Ishikawa (cell line): Measurements from ENCODE around the gene GAS6.

ENCODE experiments used
- CEBPB ChIP-seq: IDR thresholded peaks from 2 replicates; pipeline ENCODE4 v1.6.1; 2012
- CREB1 ChIP-seq: IDR thresholded peaks from 2 replicates; pipeline ENCODE4 v1.6.1; 2012; ENCODE audit warnings: low read depth
- EGR1 ChIP-seq: IDR thresholded peaks from 2 replicates; pipeline ENCODE4 v1.6.1; 2012
- EP300 ChIP-seq: IDR thresholded peaks from 2 replicates; pipeline ENCODE4 v1.6.1; 2012; ENCODE audit warnings: borderline replicate concordance
- FOXM1 ChIP-seq: IDR thresholded peaks from 2 replicates; pipeline ENCODE4 v1.6.1; 2012; ENCODE audit warnings: low read depth, borderline replicate concordance
- NFIC ChIP-seq: IDR thresholded peaks from 2 replicates; pipeline ENCODE4 v1.6.1; 2012
- RAD21 ChIP-seq: IDR thresholded peaks from 2 replicates; pipeline ENCODE4 v1.6.1; 2012; ENCODE audit warnings: low read depth
- TAF1 ChIP-seq: IDR thresholded peaks from 2 replicates; pipeline ENCODE4 v1.6.1; 2012; ENCODE audit warnings: low read depth, mild to moderate bottlenecking
- TCF12 ChIP-seq: IDR thresholded peaks from 2 replicates; pipeline ENCODE4 v1.6.1; 2012; ENCODE audit warnings: low read depth
- TEAD4 ChIP-seq: IDR thresholded peaks from 2 replicates; pipeline ENCODE4 v1.6.1; 2012
- YY1 ChIP-seq: IDR thresholded peaks from 2 replicates; pipeline ENCODE4 v1.6.1; 2012; ENCODE audit warnings: low read depth
- ZBTB7A ChIP-seq: IDR thresholded peaks from 2 replicates; pipeline ENCODE4 v1.6.1; 2012; ENCODE audit warnings: low read depth
- TF ChIP-seq, protein P1 (sequence below): IDR thresholded peaks from 2 replicates; pipeline ENCODE4 v1.6.1; 2012
- TF ChIP-seq, protein P2 (sequence below): IDR thresholded peaks from 2 replicates; pipeline ENCODE4 v1.6.1; 2012; ENCODE audit warnings: low read depth, mild to moderate bottlenecking
- TF ChIP-seq, protein P3 (sequence below): IDR thresholded peaks from 2 replicates; pipeline ENCODE4 v1.6.1; 2012

Gene GAS6

DNA sequence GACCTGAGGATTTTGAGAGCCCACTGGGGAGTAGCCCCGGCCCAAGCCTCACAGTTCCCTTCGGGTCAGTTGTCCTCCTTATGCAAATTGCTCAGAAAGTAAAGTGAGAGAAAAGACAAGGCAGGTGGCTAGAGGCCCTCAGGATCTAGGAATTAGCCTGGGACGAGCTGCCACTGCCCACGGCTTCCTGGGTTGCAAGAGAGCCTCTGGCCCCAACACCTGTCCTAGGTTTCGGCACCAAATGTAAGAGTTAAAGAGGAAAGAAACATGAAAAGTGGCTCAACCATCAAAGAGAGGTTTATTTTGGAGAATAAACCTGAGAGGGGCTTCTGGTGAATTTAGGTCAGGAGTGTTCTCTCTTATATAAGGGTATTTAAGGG, 79.2 kb downstream of the GAS6 start:
- TF ChIP-seq RAD21: no peak
- TF ChIP-seq, protein P1, sequence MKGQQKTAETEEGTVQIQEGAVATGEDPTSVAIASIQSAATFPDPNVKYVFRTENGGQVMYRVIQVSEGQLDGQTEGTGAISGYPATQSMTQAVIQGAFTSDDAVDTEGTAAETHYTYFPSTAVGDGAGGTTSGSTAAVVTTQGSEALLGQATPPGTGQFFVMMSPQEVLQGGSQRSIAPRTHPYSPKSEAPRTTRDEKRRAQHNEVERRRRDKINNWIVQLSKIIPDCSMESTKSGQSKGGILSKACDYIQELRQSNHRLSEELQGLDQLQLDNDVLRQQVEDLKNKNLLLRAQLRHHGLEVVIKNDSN: no peak
- no peak for TF ChIP-seq ZBTB7A
- no peak for TF ChIP-seq EGR1
- TF ChIP-seq, protein P2, sequence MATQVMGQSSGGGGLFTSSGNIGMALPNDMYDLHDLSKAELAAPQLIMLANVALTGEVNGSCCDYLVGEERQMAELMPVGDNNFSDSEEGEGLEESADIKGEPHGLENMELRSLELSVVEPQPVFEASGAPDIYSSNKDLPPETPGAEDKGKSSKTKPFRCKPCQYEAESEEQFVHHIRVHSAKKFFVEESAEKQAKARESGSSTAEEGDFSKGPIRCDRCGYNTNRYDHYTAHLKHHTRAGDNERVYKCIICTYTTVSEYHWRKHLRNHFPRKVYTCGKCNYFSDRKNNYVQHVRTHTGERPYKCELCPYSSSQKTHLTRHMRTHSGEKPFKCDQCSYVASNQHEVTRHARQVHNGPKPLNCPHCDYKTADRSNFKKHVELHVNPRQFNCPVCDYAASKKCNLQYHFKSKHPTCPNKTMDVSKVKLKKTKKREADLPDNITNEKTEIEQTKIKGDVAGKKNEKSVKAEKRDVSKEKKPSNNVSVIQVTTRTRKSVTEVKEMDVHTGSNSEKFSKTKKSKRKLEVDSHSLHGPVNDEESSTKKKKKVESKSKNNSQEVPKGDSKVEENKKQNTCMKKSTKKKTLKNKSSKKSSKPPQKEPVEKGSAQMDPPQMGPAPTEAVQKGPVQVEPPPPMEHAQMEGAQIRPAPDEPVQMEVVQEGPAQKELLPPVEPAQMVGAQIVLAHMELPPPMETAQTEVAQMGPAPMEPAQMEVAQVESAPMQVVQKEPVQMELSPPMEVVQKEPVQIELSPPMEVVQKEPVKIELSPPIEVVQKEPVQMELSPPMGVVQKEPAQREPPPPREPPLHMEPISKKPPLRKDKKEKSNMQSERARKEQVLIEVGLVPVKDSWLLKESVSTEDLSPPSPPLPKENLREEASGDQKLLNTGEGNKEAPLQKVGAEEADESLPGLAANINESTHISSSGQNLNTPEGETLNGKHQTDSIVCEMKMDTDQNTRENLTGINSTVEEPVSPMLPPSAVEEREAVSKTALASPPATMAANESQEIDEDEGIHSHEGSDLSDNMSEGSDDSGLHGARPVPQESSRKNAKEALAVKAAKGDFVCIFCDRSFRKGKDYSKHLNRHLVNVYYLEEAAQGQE: no peak
- TF ChIP-seq NFIC: no peak
- no peak for TF ChIP-seq YY1
- no peak for TF ChIP-seq TCF12
- no peak for TF ChIP-seq CEBPB
- no peak for TF ChIP-seq EP300
- no peak for TF ChIP-seq TAF1
- no peak for TF ChIP-seq TEAD4
- TF ChIP-seq, protein P3, sequence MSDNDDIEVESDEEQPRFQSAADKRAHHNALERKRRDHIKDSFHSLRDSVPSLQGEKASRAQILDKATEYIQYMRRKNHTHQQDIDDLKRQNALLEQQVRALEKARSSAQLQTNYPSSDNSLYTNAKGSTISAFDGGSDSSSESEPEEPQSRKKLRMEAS: no peak
- no peak for TF ChIP-seq CREB1

DNA sequence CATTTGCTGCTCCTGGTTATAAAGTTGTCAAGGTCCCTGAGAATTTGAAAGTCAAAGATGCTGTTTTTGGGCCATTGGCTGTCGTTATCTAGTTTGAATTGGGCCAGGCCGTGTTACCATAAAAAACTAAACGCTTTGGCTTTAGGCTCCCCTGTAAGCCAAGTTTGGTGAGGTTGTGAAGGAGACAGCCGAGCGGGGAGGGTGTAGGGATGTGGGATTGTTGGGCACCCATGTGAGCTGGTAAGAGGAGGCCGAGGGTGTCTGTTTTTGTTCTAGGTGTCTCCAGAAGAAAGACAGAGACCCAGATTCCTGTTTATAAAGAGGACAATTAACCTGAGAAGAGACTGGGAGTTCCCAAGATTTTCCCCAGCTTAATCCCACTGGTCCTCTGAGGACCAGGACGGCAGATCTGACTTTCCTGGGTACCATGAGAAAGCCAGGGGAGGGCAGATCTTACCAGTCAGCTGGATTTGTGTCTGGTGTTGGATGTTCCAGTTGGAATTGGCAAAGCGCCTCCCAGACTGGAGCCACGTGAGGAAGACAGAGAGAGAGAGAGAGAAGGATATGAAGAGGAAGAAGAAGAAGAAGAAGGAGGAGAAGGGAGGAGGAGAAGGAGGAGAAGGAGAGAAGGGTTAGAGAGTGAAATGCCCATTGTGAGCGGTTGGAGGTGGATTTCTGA, 79.8 kb downstream of the GAS6 start:
- no peak for TF ChIP-seq FOXM1
- no peak for TF ChIP-seq TCF12
- TF ChIP-seq, protein P2: no peak
- TF ChIP-seq EP300: no peak
- TF ChIP-seq TEAD4: no peak
- no peak for TF ChIP-seq CEBPB
- TF ChIP-seq, protein P1: no peak
- no peak for TF ChIP-seq NFIC

DNA sequence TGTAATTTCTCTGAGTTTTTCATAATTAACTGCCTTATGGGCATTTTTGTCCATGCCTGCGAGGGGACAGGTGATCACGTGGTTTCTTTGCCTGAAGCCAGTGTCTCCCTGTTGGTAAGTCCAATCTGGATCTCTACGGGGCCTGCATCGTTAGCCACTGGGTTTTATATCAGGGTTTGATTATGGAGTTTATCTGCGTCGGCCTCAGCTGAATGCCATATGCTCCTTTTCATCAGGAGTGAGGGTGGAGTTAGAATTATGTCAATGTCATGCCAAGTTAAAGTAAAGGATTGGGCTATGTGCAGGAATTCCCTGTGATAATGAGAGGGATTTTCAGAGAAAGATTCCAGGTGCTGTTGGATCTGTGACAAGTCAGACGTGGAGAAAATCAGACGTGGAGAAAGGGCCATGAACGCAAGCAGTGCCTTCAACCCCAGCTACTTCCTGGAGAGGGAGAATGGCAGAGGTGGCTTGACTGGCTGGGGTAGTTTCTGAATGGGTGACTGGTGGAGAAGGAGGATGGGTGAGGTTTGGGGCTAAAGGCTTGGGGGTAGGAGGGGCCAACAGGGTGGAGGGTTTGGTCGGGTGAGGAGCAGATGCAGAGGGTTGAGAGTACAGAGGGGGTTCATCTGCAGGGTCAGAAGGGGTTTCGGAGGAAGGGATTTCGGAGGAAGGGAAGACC, 80.5 kb downstream of the GAS6 start:
- TF ChIP-seq, protein P3: no peak
- no peak for TF ChIP-seq CREB1
- TF ChIP-seq, protein P2: no peak
- no peak for TF ChIP-seq TAF1

DNA sequence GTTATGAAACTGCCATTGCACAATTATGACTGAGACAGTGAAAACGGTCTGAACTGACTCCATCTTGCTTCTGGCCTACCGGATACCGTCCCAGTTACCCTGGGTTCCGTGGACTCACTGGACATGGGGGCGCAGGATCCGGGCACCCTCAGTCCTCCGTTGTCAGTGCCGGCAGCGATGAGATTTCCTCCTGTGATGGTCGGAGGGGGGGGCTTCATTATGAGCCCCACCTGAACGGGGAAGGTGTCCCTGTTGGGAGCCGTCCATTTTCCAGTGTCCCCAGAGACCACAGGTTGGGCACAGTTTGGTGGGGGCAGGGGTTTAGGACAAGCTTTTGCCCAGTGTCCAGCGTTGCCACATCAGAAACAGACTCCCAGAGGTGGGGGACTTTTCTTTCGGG, 81.4 kb downstream of the GAS6 start:
- TF ChIP-seq, protein P1: no peak
- TF ChIP-seq EGR1: no peak
- no peak for TF ChIP-seq RAD21
- TF ChIP-seq TCF12: no peak
- no peak for TF ChIP-seq EP300
- no peak for TF ChIP-seq NFIC
- TF ChIP-seq ZBTB7A: no peak
- no peak for TF ChIP-seq YY1
